GM12892 (cell line): ENCODE measurements around the gene ZC3H6.
A peak's percentile ranks its signal among the peaks of the same experiment; 100 is the strongest.
"Not testable (repeated sequence)": the region's sequence is repeated elsewhere in the genome, so short reads cannot be mapped to it uniquely, and the experiment has no call there.

Experiments
- DNase-seq: peaks from one replicate; pipeline ENCODE4 v3.0.0; 2011; ENCODE audit not compliant: insufficient read length
- FAIRE-seq: peaks from 2 replicates; lab custom pipeline; 2011; peaks lifted over from hg19 to GRCh38; lab: Jason Lieb, UNC
- POLR2A ChIP-seq: IDR thresholded peaks from 2 replicates; pipeline ENCODE4 v1.6.1; 2011; ENCODE audit warnings: low read depth, low read length, control low read depth
- POLR2AphosphoS5 ChIP-seq: IDR thresholded peaks from 2 replicates; pipeline ENCODE4 v1.6.1; 2011; ENCODE audit warnings: low read depth, low read length, control low read depth
- TAF1 ChIP-seq: IDR thresholded peaks from 2 replicates; pipeline ENCODE4 v1.6.1; 2011; ENCODE audit warnings: low read depth, mild to moderate bottlenecking, control low read depth, low read length, borderline replicate concordance

The ZC3H6 gene

GRCh38 chr2:112255875-112256274 lies 19.5 kb upstream of the ZC3H6 start:
- TF ChIP-seq POLR2AphosphoS5, result no peak
- TF ChIP-seq POLR2A, result no peak
- no peak for TF ChIP-seq TAF1
- no peak for FAIRE-seq
- no peak for DNase-seq

DNA sequence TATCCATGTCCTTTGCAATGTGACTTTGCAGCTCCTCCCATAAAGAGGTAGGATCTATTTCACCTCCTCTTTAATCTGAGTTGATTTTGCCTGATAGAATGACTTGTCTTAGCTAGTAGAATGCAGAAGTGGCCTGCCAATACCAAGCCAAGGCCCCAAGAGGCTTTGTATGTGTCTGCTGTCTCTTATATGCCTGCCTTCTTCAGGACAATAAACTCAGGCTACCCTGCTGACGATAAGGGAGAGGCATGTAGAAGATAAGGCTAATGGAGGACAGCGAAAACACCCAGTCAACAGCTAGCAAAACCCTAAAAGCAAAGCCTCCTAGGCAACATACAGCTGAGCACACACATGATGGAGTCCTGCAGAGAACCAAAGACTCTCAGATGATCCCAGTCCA lies 18.7 kb upstream of the ZC3H6 start:
- DNase-seq (no peak), FAIRE-seq (no peak)
- no peak for TF ChIP-seq POLR2AphosphoS5
- TF ChIP-seq TAF1, result no peak
- TF ChIP-seq POLR2A, result no peak

DNA sequence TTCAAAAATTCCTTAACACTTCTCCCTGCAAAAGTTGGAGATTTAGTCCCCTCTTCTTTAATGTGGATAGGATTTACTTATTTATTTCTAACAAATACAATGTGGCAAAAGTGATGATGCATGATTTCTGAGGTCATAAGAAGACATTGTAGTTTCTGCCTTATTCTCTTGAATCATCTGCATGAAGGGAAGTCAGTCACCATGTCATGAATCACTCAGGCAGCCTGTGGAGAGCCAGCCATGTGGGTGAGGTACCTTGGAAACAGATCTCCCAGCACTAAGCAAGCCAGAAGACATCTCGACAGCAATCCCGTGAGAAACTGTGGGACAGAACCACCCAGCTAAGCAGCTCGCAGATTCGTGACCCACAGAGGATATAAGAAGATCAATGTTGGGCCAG lies 17.8 kb upstream of the ZC3H6 start:
- TF ChIP-seq POLR2AphosphoS5, result no peak
- TF ChIP-seq TAF1, result no peak
- TF ChIP-seq POLR2A, result no peak
- no peak for DNase-seq
- FAIRE-seq, result no peak

- FAIRE-seq (peak; percentile 95), DNase-seq (peak; percentile 35)
- TF ChIP-seq TAF1, result no peak
- TF ChIP-seq POLR2AphosphoS5, result no peak
- no peak for TF ChIP-seq POLR2A
Observed at GRCh38 chr2:112259509-112260294, 15.7 kb upstream of the ZC3H6 start.

DNA sequence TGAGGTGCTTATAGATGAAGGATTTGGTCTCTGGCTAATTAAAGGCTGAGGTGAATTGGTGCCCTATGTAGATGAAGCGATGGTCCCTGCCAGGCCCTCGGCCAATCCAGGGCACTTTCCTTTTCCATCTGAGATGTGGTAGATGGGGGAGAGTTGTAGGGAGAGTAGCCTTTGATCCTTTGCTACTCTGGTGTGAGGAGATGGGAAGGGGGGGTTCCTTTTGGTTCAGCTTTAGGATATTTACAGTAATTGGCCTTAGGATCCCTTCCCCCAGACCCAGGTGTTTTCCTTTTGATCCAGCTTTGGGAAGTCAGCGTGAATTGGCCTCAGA lies 15.1 kb upstream of the ZC3H6 start:
- TF ChIP-seq POLR2A (no peak), TAF1 (no peak), POLR2AphosphoS5 (no peak)
- no peak for DNase-seq
- FAIRE-seq, result no peak

DNA sequence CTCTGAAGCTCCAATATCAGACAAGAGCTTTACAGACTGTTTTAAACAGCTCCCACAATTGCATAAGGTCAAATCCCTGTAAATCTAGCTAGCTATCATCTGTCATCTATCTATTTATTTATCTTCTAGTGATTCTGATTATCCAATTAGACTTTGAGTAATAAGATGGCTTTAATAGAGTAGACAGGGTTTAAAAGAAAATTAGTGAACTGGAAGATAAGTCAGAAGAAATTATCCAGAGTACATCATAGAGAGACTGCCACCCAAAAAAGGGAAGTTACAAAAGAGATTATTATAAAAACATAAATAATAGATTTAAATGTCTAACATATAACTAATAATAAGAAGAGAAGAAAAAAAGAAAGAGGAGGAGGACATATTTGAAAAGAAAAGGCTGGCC lies 12.5 kb upstream of the ZC3H6 start:
- no peak for FAIRE-seq
- no peak for DNase-seq
- TF ChIP-seq TAF1 (no peak), POLR2AphosphoS5 (no peak), POLR2A (no peak)

- DNase-seq, result no peak
- FAIRE-seq, result no peak
- no peak for TF ChIP-seq POLR2AphosphoS5
- TF ChIP-seq TAF1, result no peak
- no peak for TF ChIP-seq POLR2A
Observed at GRCh38 chr2:112268547-112268946, 6.8 kb upstream of the ZC3H6 start.

DNA sequence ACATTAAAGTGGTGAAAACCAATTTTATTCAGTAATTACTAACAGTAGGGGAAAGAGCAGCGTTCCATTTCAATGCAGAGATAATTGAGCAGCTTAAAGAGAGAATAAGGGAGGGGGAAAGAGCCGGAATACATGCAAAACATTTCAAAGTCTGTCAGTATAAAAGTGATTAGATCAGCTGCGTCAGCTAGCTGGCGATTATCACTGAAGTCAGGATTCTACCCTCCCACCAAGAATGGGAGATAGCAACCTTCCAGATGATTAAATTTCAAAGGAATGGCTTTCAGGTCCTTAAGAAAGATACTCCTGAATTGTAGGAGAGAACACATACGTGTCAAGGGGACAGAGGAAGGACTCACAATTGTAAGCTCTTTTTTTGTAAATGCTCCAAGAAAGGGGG lies 2.7 kb upstream of the ZC3H6 start:
- no peak for DNase-seq
- TF ChIP-seq POLR2A (no peak), POLR2AphosphoS5 (no peak), TAF1 (no peak)
- FAIRE-seq, result no peak

DNA sequence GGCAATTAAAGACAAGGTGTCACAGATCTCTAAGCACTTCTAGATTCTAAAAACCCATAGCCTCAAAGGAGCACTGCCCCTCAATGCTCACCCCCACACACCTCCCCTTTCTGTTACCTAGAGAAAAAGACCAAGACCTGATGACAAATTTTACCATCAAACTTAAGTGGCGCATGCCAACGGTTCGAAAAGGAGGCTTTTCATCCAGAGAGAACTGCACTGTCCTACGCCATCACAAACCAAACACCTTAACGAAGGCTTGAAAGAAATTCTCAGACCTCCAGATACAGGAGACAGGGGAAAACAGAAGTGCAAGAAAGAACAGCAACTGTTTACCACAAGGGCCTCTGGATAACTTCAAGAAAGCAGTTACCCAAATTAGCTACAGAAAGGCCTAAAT lies 2.0 kb upstream of the ZC3H6 start:
- TF ChIP-seq POLR2A (no peak), TAF1 (no peak), POLR2AphosphoS5 (no peak)
- FAIRE-seq (no peak), DNase-seq (no peak)

GRCh38 chr2:112275887-112276773 lies 733 bp downstream of the ZC3H6 start:
- TF ChIP-seq POLR2A (peak; percentile 70), POLR2AphosphoS5 (no peak), TAF1 (peak; percentile 52)
- peak; percentile 52 for DNase-seq
- peak; percentile 51 for FAIRE-seq

DNA sequence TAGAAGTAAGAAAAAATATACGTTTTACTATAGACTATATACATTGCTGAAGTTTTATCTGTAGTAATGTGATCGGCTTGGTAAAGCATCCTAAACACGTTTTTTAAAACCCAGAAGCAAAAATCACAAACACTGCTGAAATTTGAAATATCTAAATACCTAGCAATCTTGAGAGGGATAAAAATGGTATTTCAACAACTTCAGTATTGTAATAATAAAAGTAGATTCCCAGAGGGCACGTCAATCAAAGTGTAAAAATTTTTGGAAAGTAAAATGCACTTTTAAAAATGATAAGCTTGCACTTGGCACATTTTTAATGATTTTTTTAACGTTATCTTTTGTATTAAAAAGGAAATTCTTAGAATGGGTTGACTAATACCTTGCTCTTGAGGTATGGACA lies 1.6 kb downstream of the ZC3H6 start:
- DNase-seq (no peak), FAIRE-seq (no peak)
- TF ChIP-seq POLR2AphosphoS5 (no peak), POLR2A (no peak), TAF1 (no peak)

DNA sequence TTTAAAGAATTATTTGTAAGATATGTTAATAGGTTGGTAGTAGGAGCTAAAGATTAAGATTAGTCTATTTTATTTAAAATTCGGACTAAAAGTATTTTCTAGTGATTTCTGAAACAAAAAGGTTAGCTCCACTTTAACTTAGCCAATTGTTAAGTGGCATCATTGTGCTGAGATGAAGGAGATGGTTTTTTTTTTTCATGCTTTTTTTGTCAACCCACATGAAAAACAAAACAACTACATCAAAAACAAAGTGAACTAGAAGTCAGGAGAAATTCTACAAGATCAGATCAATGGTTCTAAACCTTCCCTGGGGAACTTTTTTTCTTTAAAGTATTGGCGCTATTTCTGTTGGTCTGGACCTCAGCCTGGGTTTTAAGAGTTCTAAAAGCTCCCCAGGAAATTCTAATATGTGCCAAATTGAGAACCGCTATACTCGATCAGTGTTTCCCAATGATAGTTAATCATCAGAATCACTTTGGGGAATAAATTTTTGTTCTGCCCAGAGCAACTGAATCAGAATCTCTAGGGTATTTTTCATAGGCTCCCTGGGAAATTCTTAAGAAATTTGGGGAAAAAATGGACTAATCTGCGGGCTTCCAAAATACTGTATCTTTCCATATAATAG lies 2.3 kb downstream of the ZC3H6 start:
- TF ChIP-seq POLR2A, result no peak
- TF ChIP-seq TAF1, result no peak
- TF ChIP-seq POLR2AphosphoS5, result no peak
- FAIRE-seq (no peak), DNase-seq (no peak)

DNA sequence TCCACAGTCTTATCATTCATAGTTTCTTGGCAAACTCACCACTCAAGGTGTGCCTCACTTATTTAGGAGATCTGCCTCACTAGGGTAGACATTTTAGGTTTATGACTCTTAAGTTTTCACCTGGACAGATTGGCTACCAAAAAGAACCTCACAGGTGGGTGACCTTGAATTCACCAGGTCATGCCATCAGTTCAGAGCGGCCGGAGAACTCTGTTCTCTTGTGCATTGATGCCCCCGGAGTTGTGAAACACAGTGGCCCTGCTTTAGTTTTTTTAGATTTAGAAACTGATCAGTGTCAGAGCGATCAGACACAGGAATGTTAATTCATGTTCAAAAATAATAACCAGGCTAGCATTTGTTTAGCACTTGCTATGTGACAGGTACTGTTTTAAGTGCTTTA lies 6.7 kb downstream of the ZC3H6 start:
- not testable (repeated sequence) for FAIRE-seq, DNase-seq

GRCh38 chr2:112283535-112283934 lies 8.1 kb downstream of the ZC3H6 start:
- not testable (repeated sequence) for FAIRE-seq, DNase-seq
